Measurements from ENCODE around the gene CCDC60. TPM values are rescaled to one million over a fixed set of nuclear protein-coding genes. Genes with fewer than 3 reads are reported as not detected.

CCDC60 gene
- total and polyA plus RNA-seq, 2 experiments from 2014 or later: not detected

GRCh38 chr12:119369907-119370546 is 35.5 kb downstream of the CCDC60 start:
- Histone ChIP-seq H3K9me2 (ENCODE audit: insufficient read depth) (no peaks in the 10 kb centered on the region), H4K20me1 (ENCODE audit: insufficient read depth) (no peaks in the 10 kb centered on the region), H3K4me2 (ENCODE audit: unreplicated experiment) (no peak overlapping the region), H3K36me3 (ENCODE audit: low read depth) (no peaks in the 10 kb centered on the region), H3K27ac (no peak overlapping the region), H2AFZ (no peak overlapping the region), H3K4me1 (ENCODE audit: insufficient read depth) (no peaks in the 10 kb centered on the region), H3F3A (ENCODE audit: insufficient read depth) (no peaks in the 10 kb centered on the region), H3K9me3 (ENCODE audit: low read depth) (no peaks in the 10 kb centered on the region), H3K79me2 (ENCODE audit: insufficient read depth) (no peaks in the 10 kb centered on the region), H3K4me3 (no peak overlapping the region), H3K27me3 (replicated peaks; ENCODE audit: insufficient read depth) (no peaks in the 10 kb centered on the region), H3K9ac (no peak overlapping the region)
- no peak for DNase-seq
- TF ChIP-seq EZH2phosphoT487 (IDR thresholded peaks at IDR 0.05; ENCODE audit: insufficient read depth, low read depth): no peak
- TF ChIP-seq EZH2 (IDR thresholded peaks at IDR 0.05; ENCODE audit: insufficient read depth, poor library complexity, severe bottlenecking): no peak
- in situ Hi-C loops (cut with MboI): no loop called here
- 22 to 23% methylated on average over 10 of the region's 10 CpGs for WGBS, 2 experiments (ENCODE audit: low coverage in 1 of 2, low lambda C conversion rate in 2 of 2, missing lambda C conversion rate in 2 of 2)

DNA sequence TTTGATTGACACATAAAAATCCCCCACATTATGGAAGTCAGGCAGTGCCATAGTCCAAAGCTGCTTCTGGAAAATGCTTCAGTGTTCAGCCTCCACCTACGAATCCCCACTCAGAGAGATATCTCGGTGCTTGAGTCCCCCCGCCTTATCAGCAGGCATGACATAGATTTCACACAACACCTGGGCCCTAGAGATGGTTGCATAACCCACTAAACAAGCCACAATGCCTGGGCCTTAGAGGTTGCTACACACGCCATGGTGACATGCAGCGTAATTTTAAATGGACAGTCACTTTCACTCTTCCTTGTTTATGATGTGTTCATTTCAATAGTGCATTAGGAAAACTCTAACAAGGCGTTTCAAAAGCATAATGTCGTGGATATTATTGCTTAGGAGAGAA is 38.0 kb downstream of the CCDC60 start:
- Histone ChIP-seq H3K36me3 (ENCODE audit: low read depth) (no peaks in the 10 kb centered on the region), H3K9me2 (ENCODE audit: insufficient read depth) (no peaks in the 10 kb centered on the region), H3K4me3 (no peak overlapping the region), H3K27me3 (replicated peaks; ENCODE audit: insufficient read depth) (no peaks in the 10 kb centered on the region), H3K4me2 (ENCODE audit: unreplicated experiment) (no peak overlapping the region), H3K79me2 (ENCODE audit: insufficient read depth) (no peaks in the 10 kb centered on the region), H2AFZ (no peak overlapping the region), H3K9me3 (ENCODE audit: low read depth) (no peaks in the 10 kb centered on the region), H3K9ac (no peak overlapping the region), H3K4me1 (ENCODE audit: insufficient read depth) (no peaks in the 10 kb centered on the region), H4K20me1 (ENCODE audit: insufficient read depth) (no peaks in the 10 kb centered on the region), H3K27ac (no peak overlapping the region), H3F3A (ENCODE audit: insufficient read depth) (no peaks in the 10 kb centered on the region)
- in situ Hi-C loops (cut with MboI): no loop called here
- TF ChIP-seq EZH2phosphoT487 (IDR thresholded peaks at IDR 0.05; ENCODE audit: insufficient read depth, low read depth): no peak
- no peak for TF ChIP-seq EZH2 (IDR thresholded peaks at IDR 0.05; ENCODE audit: insufficient read depth, poor library complexity, severe bottlenecking)
- 21 to 23% methylated on average over 7 of the region's 7 CpGs for WGBS, 2 experiments (ENCODE audit: low coverage in 1 of 2, low lambda C conversion rate in 2 of 2, missing lambda C conversion rate in 2 of 2)
- DNase-seq: no peak

GRCh38 chr12:119373001-119373400 is 38.5 kb downstream of the CCDC60 start:
- no peaks in the 10 kb centered on the region for H3K9me2 ChIP-seq (ENCODE audit: insufficient read depth)
- H3F3A ChIP-seq (ENCODE audit: insufficient read depth): no peaks in the 10 kb centered on the region
- in situ Hi-C loops (cut with MboI): no loop called here
- DNase-seq: no peak
- H3K4me3 ChIP-seq: no peak overlapping the region
- no peak overlapping the region for H3K27ac ChIP-seq
- H3K36me3 ChIP-seq (ENCODE audit: low read depth): no peaks in the 10 kb centered on the region
- no peak overlapping the region for H3K9ac ChIP-seq
- no peak for TF ChIP-seq EZH2phosphoT487 (IDR thresholded peaks at IDR 0.05; ENCODE audit: insufficient read depth, low read depth)
- no peak for TF ChIP-seq EZH2 (IDR thresholded peaks at IDR 0.05; ENCODE audit: insufficient read depth, poor library complexity, severe bottlenecking)
- H3K4me1 ChIP-seq (ENCODE audit: insufficient read depth): no peaks in the 10 kb centered on the region
- no peaks in the 10 kb centered on the region for H3K79me2 ChIP-seq (ENCODE audit: insufficient read depth)
- no peaks in the 10 kb centered on the region for H4K20me1 ChIP-seq (ENCODE audit: insufficient read depth)
- H3K9me3 ChIP-seq (ENCODE audit: low read depth): no peaks in the 10 kb centered on the region
- no peak overlapping the region for H2AFZ ChIP-seq
- WGBS, 2 experiments (ENCODE audit: low coverage in 1 of 2, low lambda C conversion rate in 2 of 2, missing lambda C conversion rate in 2 of 2): 28 to 32% methylated on average over 3 of the region's 3 CpGs
- H3K4me2 ChIP-seq (ENCODE audit: unreplicated experiment): no peak overlapping the region
- no peaks in the 10 kb centered on the region for H3K27me3 ChIP-seq (replicated peaks; ENCODE audit: insufficient read depth)

DNA sequence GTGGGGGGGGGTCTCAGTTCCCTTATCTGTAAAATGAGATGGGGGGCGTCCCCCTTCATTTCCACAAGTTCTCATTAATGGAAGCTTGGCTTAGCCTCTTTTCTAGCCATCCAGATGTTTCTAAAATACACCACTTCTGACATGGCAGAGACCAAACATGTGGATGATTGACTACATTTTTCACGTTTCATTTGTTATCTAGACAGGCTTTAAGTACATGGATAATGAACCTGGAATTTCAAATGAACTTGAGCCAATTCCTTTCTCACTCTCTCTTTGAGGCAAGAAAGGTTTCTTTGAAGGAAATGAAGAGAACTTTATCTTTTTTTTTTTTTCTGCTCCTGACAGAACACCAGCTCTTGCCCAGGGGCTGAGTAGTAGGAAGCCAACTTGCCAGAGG is 39.1 kb downstream of the CCDC60 start:
- no peak overlapping the region for H3K4me3 ChIP-seq
- no peaks in the 10 kb centered on the region for H3K79me2 ChIP-seq (ENCODE audit: insufficient read depth)
- H3K9me3 ChIP-seq (ENCODE audit: low read depth): no peaks in the 10 kb centered on the region
- no peak overlapping the region for H3K27ac ChIP-seq
- no peak overlapping the region for H2AFZ ChIP-seq
- H3K27me3 ChIP-seq (replicated peaks; ENCODE audit: insufficient read depth): no peaks in the 10 kb centered on the region
- no peak overlapping the region for H3K9ac ChIP-seq
- no peak for DNase-seq
- no peaks in the 10 kb centered on the region for H3K9me2 ChIP-seq (ENCODE audit: insufficient read depth)
- H3K4me1 ChIP-seq (ENCODE audit: insufficient read depth): no peaks in the 10 kb centered on the region
- in situ Hi-C loops (cut with MboI): no loop called here
- TF ChIP-seq EZH2 (IDR thresholded peaks at IDR 0.05; ENCODE audit: insufficient read depth, poor library complexity, severe bottlenecking): no peak
- TF ChIP-seq EZH2phosphoT487 (IDR thresholded peaks at IDR 0.05; ENCODE audit: insufficient read depth, low read depth): no peak
- H4K20me1 ChIP-seq (ENCODE audit: insufficient read depth): no peaks in the 10 kb centered on the region
- H3K36me3 ChIP-seq (ENCODE audit: low read depth): no peaks in the 10 kb centered on the region
- H3K4me2 ChIP-seq (ENCODE audit: unreplicated experiment): no peak overlapping the region
- 11 to 27% methylated on average over 1 to 2 of the region's 2 CpGs for WGBS, 2 experiments (ENCODE audit: low coverage in 1 of 2, low lambda C conversion rate in 2 of 2, missing lambda C conversion rate in 2 of 2)
- H3F3A ChIP-seq (ENCODE audit: insufficient read depth): no peaks in the 10 kb centered on the region

All from GM23248 (cell line).